H9 (cell line): ENCODE measurements around the gene MEG3. TPM values are rescaled to one million over a fixed set of nuclear protein-coding genes. Genes with fewer than 3 reads are reported as not detected.
A peak's percentile ranks its signal among the peaks of the same experiment; 100 is the strongest.

ENCODE experiments used
- DNase-seq: peaks from one replicate; pipeline ENCODE4 v3.0.0-alpha.2; 2017
- H2AFZ ChIP-seq: one replicate; pipeline ENCODE4 v1.6.1; 2013; ENCODE audit warnings: mild to moderate bottlenecking, low read length, control low read depth, moderate library complexity
- H2AK5ac ChIP-seq: 2 replicates; pipeline ENCODE4 v1.6.1; 2013; ENCODE audit warnings: low read length, control low read depth, mixed read lengths; ENCODE audit not compliant: insufficient read length
- H2BK120ac ChIP-seq: one replicate; pipeline ENCODE4 v1.6.1; 2013; ENCODE audit warnings: low read depth, mild to moderate bottlenecking, low read length, control low read depth, inconsistent platforms; ENCODE audit not compliant: poor library complexity, severe bottlenecking
- H2BK12ac ChIP-seq: 2 replicates; pipeline ENCODE4 v1.6.1; 2013; ENCODE audit warnings: low read length, control low read depth, mixed read lengths, low read depth; ENCODE audit not compliant: insufficient read length
- H2BK15ac ChIP-seq: 2 replicates; pipeline ENCODE4 v1.6.1; 2013; ENCODE audit warnings: low read depth, low read length, control low read depth
- H2BK20ac ChIP-seq: one replicate; pipeline ENCODE4 v1.6.1; 2013; ENCODE audit warnings: low read depth, mild to moderate bottlenecking, low read length, control low read depth, inconsistent platforms; ENCODE audit not compliant: poor library complexity, severe bottlenecking
- H2BK5ac ChIP-seq: 2 replicates; pipeline ENCODE4 v1.6.1; 2013; ENCODE audit warnings: low read length, control low read depth, mixed read lengths; ENCODE audit not compliant: insufficient read length
- H3K14ac ChIP-seq: 2 replicates; pipeline ENCODE4 v1.6.1; 2013; ENCODE audit warnings: low read length, control low read depth; ENCODE audit not compliant: insufficient read depth
- H3K18ac ChIP-seq: 2 replicates; pipeline ENCODE4 v1.6.1; 2013; ENCODE audit warnings: low read depth, mild to moderate bottlenecking, mixed read lengths, low read length, control low read depth; ENCODE audit not compliant: insufficient read length
- H3K23ac ChIP-seq: 2 replicates; pipeline ENCODE4 v1.6.1; 2013; ENCODE audit warnings: low read length, control low read depth, mixed read lengths, low read depth; ENCODE audit not compliant: insufficient read length
- H3K23me2 ChIP-seq: 2 replicates; pipeline ENCODE4 v1.6.1; 2013; ENCODE audit warnings: low read depth, mild to moderate bottlenecking, mixed read lengths, low read length, control low read depth; ENCODE audit not compliant: insufficient read length, poor library complexity, severe bottlenecking
- H3K27ac ChIP-seq: 2 replicates; pipeline ENCODE4 v1.5.1; 2013; ENCODE audit warnings: low read length, control low read depth, mixed read lengths, low read depth; ENCODE audit not compliant: insufficient read length
- H3K27me3 ChIP-seq: 2 replicates; pipeline ENCODE4 v1.6.1; 2013; ENCODE audit warnings: low read length, control low read depth, inconsistent platforms; ENCODE audit not compliant: insufficient read depth
- H3K4ac ChIP-seq: 2 replicates; pipeline ENCODE4 v1.6.1; 2013; ENCODE audit warnings: low read depth, mild to moderate bottlenecking, control low read depth, inconsistent platforms, low read length, moderate library complexity
- H3K4me1 ChIP-seq: 2 replicates; pipeline ENCODE4 v1.6.1; 2013; ENCODE audit warnings: low read length, control low read depth, inconsistent platforms; ENCODE audit not compliant: insufficient read depth
- H3K4me2 ChIP-seq: 2 replicates; pipeline ENCODE4 v1.6.1; 2013; ENCODE audit warnings: low read length, control low read depth, mixed read lengths; ENCODE audit not compliant: insufficient read length, insufficient read depth
- H3K56ac ChIP-seq: 2 replicates; pipeline ENCODE4 v1.6.1; 2013; ENCODE audit warnings: low read depth, mild to moderate bottlenecking, mixed read lengths, low read length, control low read depth; ENCODE audit not compliant: insufficient read length
- H3K79me1 ChIP-seq: 2 replicates; pipeline ENCODE4 v1.6.1; 2013; ENCODE audit warnings: low read depth, mild to moderate bottlenecking, moderate library complexity, low read length, control low read depth, inconsistent platforms; ENCODE audit not compliant: insufficient read depth, poor library complexity, severe bottlenecking
- H3K79me2 ChIP-seq: 2 replicates; pipeline ENCODE4 v1.6.1; 2013; ENCODE audit warnings: low read length, control low read depth, inconsistent platforms; ENCODE audit not compliant: insufficient read depth
- H3K9ac ChIP-seq: 2 replicates; pipeline ENCODE4 v1.6.1; 2013; ENCODE audit warnings: low read length, control low read depth, mixed read lengths; ENCODE audit not compliant: insufficient read length; ENCODE audit errors: extremely low read depth
- H3K9me3 ChIP-seq: one replicate; pipeline ENCODE4 v1.6.1; 2013; ENCODE audit warnings: low read depth, low read length, inconsistent platforms; ENCODE audit not compliant: control insufficient read depth
- H3T11ph ChIP-seq: one replicate; pipeline ENCODE4 v1.6.1; 2013; ENCODE audit warnings: mild to moderate bottlenecking, low read length, control low read depth, inconsistent platforms
- H4K20me1 ChIP-seq: one replicate; pipeline ENCODE4 v1.6.1; 2013; ENCODE audit not compliant: control insufficient read depth, insufficient read length, insufficient read depth
- H4K5ac ChIP-seq: 2 replicates; pipeline ENCODE4 v1.6.1; 2013; ENCODE audit warnings: low read depth, mild to moderate bottlenecking, mixed read lengths, low read length, control low read depth; ENCODE audit not compliant: insufficient read length
- H4K8ac ChIP-seq: replicated peaks from 2 replicates; pipeline ENCODE4 v1.6.1; 2013; ENCODE audit warnings: low read length, control low read depth, mixed read lengths, low read depth; ENCODE audit not compliant: insufficient read length
- H4K91ac ChIP-seq: 2 replicates; pipeline ENCODE4 v1.6.1; 2013; ENCODE audit warnings: low read depth, mild to moderate bottlenecking, moderate library complexity, mixed read lengths, low read length, control low read depth; ENCODE audit not compliant: insufficient read length
- H3K27ac Mint-ChIP-seq, 3 experiments: 2 replicates in 2 of 3; 3 replicates in 1 of 3; pipeline ENCODE4 v1.8.0; 2020 to 2021; ENCODE audit warnings: mixed read lengths in 3 of 3, mild to moderate bottlenecking in 1 of 3, moderate library complexity in 1 of 3
- H3K27me3 Mint-ChIP-seq: 2 replicates; pipeline ENCODE4 v1.8.0; 2021; ENCODE audit warnings: low read depth, mild to moderate bottlenecking, moderate library complexity, mixed read lengths
- H3K36me3 Mint-ChIP-seq, 3 experiments: 2 replicates in 2 of 3; 3 replicates in 1 of 3; pipeline ENCODE4 v1.8.0; 2020 to 2021; ENCODE audit warnings: low read depth in 3 of 3, mixed read lengths in 3 of 3; ENCODE audit not compliant: insufficient read depth in 1 of 3
- H3K4me1 Mint-ChIP-seq, 2 experiments: 2 replicates each; pipeline ENCODE4 v1.8.0; 2020; ENCODE audit warnings: mixed read lengths in 2 of 2
- H3K4me3 Mint-ChIP-seq, 2 experiments: 2 replicates in 1 of 2; 3 replicates in 1 of 2; pipeline ENCODE4 v1.8.0; 2020 to 2021; ENCODE audit warnings: mild to moderate bottlenecking in 2 of 2, mixed read lengths in 2 of 2, moderate library complexity in 1 of 2
- H3K9me3 Mint-ChIP-seq, 2 experiments: 2 replicates in 1 of 2; 3 replicates in 1 of 2; pipeline ENCODE4 v1.8.0; 2020; ENCODE audit warnings: mild to moderate bottlenecking in 2 of 2, mixed read lengths in 2 of 2, moderate library complexity in 1 of 2
- WGBS: extraction: QIAGEN DNeasy Blood & Tissue Kit; methylation state at CpG from one replicate; pipeline ENCODE4 v1.1.7; 2013; ENCODE audit warnings: missing lambda C conversion rate, low lambda C conversion rate, mixed read lengths; ENCODE audit not compliant: insufficient read length; ENCODE audit errors: extremely low coverage; 5-methylcytosine and 5-hydroxymethylcytosine counted together
- total RNA-seq: library from RNA; stranded (reverse); gene quantifications from 2 replicates; pipeline ENCODE4 v1.2.1, GENCODE V29; 2021
- TF ChIP-seq, protein P1 (sequence below): fragments of 200-600 bp; sonication (generic); conservative IDR thresholded peaks from 3 replicates; pipeline ENCODE4 v1.8.0; 2021; ENCODE audit warnings: antibody characterized with exemption, mild to moderate bottlenecking

The MEG3 gene
- total RNA-seq, 1 experiment from 2014 or later, result 0.52 TPM

DNA sequence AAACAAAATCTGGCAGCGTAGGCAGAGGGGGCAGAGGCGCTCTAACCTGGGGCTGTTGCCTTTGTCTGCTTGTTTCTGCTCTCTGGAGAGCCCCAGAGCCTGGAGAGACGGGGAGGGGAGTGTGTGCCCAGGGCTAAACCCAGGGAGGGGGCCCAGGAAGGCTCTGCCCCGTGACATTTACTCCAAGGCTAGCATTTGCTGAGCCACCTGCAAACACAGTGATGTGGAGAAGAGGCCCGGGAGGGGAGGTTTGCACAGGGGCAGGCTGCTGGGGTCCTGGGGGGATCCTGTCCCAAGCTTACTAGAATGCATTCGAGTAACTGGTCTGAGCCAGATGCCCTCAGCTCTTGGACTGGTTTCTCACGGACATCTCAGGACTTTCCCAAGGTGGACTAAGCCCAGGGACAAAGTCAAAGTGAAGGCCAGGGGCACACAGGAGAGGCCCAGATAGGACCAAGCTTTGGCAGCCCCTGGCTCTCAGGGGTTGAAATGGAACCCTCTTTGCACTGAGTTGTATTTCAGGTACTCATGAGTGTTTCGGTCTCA lies 12.0 kb downstream of the MEG3 start:
- Histone ChIP-seq H2AK5ac (no peak overlapping the region), H2AFZ (no peak overlapping the region), H3K4me1 (peaks cover 6% of the 10 kb centered on the region; the same call in 1 of the 2 replicates), H2BK20ac (no peak overlapping the region), H3T11ph (no peak overlapping the region), H2BK120ac (no peak overlapping the region), H3K4ac (no peak overlapping the region), H3K9ac (no peak overlapping the region), H3K27ac (no peak overlapping the region), H2BK12ac (no peak overlapping the region), H3K18ac (no peak overlapping the region), H3K4me2 (no peak overlapping the region), H3K27me3 (no peaks in the 10 kb centered on the region), H3K79me1 (no peaks in the 10 kb centered on the region), H4K91ac (no peak overlapping the region), H3K23ac (no peak overlapping the region), H3K23me2 (no peaks in the 10 kb centered on the region), H3K56ac (no peak overlapping the region), H3K14ac (no peak overlapping the region), H3K9me3 (no peaks in the 10 kb centered on the region), H4K20me1 (no peaks in the 10 kb centered on the region), H4K5ac (no peak overlapping the region), H3K79me2 (no peaks in the 10 kb centered on the region), H4K8ac (no peak overlapping the region), H2BK5ac (no peak overlapping the region), H2BK15ac (no peak overlapping the region)
- Mint-ChIP-seq H3K27me3 (peaks cover 7% of the 10 kb centered on the region), H3K4me1 (peaks cover 48 to 67% of the 10 kb centered on the region in 2 experiments), H3K36me3 (no peaks in the 10 kb centered on the region), H3K9me3 (peaks cover 1 to 3% of the 10 kb centered on the region in 2 experiments; a peak in 2 of 5 replicates), H3K4me3 (no peak overlapping the region; a peak in 1 of 5 replicates), H3K27ac (peak overlapping the region in 1 of 3 experiments; percentile 89; a peak in 1 of 7 replicates)
- no peak for DNase-seq
- TF ChIP-seq, protein P1, sequence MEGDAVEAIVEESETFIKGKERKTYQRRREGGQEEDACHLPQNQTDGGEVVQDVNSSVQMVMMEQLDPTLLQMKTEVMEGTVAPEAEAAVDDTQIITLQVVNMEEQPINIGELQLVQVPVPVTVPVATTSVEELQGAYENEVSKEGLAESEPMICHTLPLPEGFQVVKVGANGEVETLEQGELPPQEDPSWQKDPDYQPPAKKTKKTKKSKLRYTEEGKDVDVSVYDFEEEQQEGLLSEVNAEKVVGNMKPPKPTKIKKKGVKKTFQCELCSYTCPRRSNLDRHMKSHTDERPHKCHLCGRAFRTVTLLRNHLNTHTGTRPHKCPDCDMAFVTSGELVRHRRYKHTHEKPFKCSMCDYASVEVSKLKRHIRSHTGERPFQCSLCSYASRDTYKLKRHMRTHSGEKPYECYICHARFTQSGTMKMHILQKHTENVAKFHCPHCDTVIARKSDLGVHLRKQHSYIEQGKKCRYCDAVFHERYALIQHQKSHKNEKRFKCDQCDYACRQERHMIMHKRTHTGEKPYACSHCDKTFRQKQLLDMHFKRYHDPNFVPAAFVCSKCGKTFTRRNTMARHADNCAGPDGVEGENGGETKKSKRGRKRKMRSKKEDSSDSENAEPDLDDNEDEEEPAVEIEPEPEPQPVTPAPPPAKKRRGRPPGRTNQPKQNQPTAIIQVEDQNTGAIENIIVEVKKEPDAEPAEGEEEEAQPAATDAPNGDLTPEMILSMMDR, result no peak
- WGBS, result no CpG with 5 or more reads among the region's 8 CpGs
